DMS79 (cell line): ENCODE data around the gene CDHR2.
"Not testable (repeated sequence)": the region's sequence is repeated elsewhere in the genome, so short reads cannot be mapped to it uniquely, and the experiment has no call there.

Experiments
- DNase-seq: peaks from one replicate; lab custom pipeline; 2025; lab: John Stamatoyannopoulos, UW

Gene CDHR2

DNA sequence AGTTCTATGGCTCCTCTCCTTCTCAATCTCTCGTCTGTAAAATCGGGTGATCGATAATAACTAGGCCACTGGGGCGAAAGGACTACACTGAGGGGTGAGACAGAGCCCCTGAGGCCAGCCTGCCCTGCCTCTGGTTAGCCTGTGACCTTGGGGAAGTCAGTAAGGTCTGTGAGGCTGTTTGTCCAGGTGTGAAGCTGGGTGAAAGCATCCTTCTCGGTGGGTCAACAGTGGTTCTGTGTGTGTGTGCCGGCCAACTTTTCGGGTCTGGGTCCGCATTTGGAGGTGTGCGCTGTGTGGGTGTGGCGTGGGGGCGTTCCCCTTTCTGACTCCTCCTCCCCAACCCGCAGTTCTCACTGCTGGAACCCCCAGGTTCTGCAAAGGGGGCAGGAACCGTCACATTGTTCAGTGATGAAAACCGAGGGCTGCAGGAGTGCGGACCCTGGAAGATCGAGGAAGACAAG lies 7.0 kb upstream of the CDHR2 start:
- DNase-seq, result no peak

DNA sequence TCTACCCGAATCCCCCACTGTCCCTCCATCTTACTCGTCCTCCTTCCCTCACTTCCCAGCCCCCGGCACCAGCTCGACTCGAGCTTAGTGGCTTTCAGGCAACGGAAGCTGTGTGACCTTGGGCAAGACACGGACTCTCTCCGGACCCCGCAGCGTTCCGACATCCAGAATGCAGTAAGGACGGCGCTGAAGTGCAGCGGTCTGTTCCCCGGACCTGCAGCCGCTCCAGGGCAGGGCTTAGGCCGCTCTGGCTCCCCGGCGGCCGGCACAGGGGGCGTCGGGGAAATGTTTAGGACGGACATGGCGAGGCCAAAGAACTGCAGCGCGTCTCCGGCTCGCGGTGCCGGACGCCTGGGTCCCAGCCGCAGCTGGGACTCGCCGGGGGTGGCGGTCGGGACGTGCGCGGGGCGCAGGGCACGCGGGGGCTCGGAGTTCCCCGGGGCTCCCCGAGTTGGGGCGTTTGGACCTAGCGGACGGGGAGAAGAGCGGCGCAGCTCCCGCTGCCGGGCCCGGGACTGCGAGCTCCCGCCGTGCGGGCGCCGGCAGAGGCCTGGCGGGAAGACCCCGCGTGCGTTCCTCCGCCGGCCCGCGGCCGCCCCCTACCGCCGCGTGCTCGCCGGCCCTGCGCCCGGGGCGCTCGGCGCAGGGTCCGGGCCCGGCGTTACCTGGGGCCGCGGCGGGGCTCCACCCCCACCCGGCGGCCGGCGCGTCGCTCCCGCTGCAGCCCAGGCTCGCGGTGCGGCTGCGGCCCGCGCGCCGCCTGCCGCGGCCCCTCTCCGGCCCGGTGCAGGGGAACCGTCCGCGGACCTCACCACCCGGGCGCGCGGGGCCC lies 6.3 kb upstream of the CDHR2 start:
- DNase-seq, result no peak

DNA sequence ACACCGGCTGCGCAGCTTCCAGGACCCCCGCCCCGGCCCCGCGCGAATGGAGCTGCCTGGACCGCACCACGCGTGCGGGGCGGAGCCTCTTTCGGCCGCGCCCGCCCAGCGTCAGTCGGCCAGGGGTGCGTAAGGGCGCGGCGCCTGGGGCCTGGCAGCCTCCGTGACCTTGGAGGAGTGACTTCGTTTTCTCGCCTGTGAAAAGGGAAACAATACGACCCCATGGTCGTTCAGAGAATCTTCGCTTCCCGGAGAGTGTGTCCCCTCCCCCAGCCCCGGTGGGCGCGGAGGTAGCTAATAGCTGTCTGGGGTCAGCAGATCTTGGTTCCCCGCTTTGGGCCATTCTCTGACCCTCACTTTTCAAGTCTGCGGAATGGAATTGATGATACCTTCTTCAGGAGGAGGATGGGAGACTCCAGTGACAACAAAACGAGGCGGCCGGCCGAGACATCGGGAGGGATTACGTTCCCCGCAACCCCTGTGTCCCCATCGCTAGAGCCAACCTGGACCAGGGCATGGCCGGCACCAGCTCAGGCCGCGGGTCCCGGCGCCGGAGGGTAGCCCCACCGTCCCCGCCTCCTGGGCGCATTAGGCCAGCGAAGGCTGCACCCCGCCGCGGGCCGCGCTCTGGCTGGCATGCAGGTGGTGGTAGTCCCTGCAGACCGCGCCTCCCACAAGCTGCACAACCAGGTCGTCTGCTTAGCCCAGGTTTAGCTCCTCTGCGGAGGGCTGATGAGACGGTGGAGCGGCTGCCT lies 5.5 kb upstream of the CDHR2 start:
- peak; percentile 14 for DNase-seq

DNA sequence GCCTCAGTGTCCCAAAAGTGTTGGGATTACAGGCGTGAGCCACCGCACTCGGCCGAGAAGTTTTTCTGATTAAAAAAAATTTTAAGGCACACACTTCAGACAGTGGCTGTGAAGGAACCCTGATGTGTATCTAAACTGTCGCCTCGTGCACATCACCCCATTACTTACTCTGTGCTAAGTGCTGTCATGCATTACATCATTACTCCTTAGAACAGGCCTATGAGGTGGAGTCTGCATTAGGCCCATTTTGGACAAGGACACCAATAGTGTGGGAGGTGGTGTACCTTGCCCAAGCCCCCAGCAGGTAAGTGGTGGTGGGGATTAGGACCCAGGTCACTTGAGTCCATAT lies 3.8 kb upstream of the CDHR2 start:
- no peak for DNase-seq

DNA sequence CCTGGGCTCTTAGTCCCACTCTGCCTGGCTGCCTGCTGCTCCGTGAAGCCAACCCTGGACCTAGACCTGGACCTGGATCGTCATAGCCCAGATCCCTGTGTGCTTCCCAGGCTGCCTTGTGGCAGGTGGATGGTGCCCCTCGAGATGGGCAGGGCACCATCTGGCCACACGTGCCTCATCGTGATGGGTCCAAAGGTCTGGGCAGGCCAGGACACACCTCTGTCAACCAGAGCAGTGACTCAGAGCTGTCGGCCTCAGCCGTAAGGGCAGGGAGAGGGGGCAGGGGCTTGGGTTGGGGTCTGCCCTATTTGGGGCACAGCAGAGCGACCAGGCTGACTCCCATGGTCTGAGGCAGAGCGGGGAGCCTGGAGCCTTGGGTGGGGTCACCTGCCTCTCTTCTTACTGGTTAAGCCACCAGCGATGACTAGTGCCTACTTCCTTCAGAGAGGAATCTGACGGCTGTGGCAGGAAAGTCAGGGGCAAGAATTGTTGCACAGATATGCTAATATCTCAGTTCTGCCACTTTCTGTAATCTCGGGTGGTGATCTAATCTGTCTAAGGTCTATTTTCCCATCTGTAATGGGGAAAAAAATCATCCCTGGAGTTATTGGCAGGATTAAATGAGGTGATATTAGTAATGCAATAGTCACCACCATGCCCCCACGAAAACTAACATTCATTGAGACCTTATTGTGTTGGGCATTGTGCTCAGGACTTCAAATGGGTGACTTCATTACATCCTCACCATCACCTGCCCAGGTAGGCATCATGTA lies 3.2 kb upstream of the CDHR2 start:
- DNase-seq, result no peak

DNA sequence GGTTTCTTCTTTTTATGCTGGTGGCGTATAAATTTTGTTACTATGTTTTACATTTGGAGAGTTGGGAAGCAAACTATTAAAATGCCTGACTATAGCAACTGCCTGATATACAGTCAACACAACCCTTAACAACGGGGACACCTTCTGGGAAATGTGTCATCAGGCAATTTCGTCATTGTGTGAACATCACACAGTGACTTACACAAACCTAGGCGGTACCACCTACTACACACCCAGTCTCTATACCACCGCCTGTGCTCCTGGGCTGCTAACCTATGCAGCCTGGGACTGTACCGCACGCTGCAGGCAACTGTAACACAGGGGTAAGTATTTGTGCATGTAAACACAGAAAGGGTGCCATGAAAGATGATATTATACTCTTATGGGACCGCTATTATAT lies 1.3 kb upstream of the CDHR2 start:
- no peak for DNase-seq

DNA sequence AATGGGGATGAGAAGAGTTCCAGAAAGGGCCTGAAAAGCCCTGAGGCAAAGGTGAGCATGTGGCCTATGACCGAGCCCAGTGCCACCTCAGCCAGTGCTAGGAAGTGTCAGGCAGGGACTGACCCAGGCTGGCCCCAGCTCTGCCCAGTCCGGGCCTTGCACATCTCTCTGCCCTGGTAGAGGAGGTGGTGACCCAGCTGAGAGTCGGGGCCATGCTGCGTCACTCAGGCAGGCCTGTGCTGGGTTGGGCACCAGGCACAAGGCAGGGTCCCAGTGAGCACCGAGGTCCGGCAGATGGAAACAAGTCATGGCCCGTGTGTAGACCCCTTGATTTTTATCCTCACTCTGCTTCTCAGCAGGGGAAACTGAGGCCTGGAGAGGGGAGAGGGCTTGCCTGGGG lies 729 bp downstream of the CDHR2 start:
- no peak for DNase-seq

DNA sequence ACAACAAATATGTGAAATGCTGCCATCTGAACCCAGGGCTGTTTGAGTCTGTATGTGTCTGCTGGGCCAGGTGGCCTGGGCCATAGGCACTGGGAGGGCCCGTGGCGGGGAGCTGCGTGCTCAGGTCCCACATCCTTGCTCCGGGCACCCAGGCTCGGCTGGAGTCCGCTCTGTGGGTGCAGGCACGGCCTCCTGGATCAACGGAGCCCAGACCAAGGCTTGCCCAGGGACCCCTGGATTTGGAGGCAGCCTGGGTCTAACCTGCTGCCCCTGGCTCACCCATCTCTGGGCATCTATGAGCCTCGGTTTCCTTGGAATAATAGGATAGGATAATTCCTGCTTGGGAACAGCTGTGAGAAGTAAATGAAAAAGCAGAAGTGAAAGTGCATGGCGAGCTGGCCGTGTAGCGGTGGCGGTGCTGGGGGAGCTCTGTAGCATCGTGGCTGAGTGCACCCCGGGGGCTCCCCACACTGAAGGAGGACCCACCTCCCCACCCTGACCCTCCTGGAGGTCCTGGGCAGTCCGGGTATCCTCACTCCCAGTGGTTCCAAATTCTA lies 1.2 kb downstream of the CDHR2 start:
- no peak for DNase-seq

DNA sequence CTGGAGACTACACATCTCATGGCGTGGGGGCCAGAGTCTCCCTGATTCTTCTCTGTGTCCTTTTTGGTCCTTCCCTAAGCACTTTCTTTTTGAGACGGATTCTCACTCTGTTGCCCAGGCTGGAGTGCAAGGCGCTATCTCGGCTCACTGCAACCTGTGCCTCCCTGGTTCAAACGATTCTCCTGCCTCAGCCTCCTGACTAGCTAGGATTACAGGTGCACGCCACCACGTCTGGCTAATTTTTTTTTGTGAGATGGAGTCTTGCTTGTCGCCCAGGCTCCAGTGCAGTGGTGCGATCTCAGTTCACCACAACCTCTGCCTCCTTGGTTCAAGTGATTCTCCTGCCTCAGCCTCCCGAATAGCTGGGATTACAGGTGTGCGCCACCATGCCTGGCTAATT lies 1.8 kb downstream of the CDHR2 start:
- not testable (repeated sequence) for DNase-seq

DNA sequence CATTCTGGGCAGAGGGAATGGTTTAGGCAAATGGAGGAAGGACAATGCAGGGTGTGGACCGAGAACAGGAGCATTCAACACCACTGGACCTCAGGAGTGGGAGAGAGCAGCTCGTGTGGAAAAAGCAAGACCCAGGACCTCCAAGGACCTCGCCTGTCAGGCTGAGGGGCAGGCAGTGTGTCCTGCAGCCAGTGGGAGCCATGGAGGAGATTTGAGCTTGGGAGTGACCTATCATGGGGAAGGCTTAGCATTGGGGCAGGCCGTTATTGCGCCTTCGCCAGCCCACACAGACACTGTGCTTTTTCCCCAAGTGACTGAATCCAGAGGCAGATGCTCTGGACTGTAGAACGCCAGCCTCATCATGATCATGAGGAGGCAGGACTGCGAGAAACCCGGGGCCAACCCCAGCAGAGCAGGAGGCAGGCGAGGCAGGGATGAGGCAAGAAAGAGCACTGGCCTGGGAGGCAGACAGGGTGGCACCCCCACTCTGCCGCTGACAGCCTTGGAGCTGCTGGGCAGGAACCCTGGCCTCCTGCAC lies 3.3 kb downstream of the CDHR2 start:
- DNase-seq, result no peak

DNA sequence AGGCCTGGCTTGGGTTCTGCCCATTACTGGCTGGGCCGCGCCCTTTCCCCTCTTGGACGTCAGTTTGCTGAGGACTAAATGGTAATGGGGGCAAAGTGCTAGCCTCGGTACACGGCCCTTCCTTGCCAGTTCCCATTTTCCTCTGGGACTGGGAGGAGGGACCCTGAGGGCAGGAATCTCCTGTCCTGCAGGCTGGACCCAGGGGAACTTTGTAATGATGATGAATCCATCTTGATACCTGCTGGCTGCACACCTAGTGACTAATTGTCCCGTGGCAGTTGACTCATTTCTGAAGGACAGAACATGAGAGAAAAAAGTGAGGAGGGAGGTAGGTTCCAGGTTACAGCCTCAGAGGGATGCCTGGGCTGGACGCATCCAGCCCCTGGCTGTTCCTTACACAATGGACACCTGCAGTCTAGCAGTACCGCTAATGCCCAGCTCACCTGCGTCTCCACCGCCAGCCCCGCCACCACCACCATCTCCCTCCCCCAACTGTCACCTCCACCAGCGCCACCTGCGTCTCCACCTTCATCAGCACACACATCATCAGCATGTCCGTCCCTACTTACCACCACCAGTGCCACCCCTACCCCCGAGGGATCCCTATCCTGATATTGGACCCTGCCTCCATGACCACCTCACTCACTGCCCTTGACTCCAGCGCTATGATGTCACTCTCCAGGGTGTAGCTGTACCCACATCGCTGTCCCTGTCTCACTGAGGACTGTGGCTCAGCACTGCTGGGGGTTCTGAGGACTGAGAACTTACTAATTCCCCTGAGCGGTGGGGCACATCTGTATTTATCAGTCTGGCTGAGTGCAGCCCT lies 4.3 kb downstream of the CDHR2 start:
- no peak for DNase-seq

DNA sequence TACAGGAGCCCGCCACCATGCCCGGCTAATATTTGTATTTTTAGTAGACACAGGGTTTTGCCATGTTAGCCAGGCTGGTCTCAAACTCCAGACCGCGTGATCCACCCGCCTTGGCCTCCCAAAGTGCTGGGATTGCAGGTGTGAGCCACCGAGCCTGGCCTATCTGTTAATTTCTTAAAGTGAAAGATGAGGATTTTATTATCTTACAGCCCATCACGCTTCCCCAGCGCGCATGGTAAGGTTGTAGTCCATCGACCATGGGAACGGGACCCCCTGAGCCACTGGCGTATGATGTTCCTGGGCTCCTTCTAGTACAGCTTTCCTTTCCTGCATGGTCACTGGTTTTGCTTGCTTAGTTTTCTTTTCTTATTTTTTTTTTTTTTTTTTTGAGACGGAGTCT lies 8.7 kb downstream of the CDHR2 start:
- no peak for DNase-seq

DNA sequence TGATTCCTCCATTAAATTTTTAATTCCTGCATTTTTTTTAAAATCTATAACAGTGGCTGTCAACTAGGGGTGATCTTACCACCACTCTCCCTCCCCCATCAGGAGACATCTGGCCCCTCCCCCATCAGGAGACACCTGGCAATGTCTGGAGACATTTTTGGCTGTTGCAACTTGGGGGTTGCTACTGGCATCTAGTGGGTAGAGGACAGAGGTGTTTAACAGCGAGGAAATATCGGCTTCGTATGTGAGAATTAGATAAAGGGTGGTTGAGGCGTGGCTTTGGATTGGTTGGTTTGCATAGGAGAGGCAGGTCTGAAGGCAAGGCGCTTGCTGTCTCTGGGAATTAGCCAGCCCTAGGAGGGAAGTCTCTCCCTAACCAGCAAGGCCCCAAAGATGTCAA lies 10.5 kb downstream of the CDHR2 start:
- DNase-seq, result no peak

DNA sequence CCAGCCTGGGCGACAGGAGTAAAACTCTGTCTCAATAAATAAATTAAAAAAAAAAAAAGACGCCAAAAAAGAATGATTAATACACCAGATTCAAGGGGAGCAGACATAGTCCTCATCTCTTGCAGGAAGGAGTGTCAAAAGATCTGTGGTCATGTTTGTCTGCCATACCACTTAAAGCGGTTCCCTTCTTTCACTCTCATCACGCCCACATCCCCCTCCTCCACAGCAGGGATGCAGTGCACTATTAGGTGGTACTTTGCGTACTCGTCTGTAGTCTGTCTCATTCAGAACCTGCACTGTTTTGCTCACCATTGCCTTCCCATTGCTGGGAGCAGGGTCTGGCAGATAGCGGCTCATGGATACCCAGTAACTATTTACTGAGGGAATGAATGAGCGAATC lies 11.2 kb downstream of the CDHR2 start:
- no peak for DNase-seq

DNA sequence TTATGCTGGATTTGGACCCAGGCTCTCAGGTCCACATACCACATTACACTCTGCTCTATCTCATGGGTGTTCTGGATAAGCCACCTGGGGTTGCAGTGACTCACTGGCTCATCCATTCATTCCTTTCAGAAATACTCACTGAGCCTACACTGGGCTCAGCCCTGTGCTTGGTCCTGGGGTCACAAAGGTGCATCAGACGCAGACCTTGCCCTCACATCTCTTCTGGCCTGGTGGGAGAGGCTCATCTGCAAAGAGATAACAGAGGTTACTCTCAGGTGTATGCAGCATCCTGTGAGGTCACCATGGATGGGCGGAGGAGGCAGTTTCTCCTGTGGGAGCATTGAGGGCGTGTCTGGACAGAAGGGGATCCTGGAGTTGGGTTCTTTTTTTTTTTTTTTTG lies 12.1 kb downstream of the CDHR2 start:
- no peak for DNase-seq

DNA sequence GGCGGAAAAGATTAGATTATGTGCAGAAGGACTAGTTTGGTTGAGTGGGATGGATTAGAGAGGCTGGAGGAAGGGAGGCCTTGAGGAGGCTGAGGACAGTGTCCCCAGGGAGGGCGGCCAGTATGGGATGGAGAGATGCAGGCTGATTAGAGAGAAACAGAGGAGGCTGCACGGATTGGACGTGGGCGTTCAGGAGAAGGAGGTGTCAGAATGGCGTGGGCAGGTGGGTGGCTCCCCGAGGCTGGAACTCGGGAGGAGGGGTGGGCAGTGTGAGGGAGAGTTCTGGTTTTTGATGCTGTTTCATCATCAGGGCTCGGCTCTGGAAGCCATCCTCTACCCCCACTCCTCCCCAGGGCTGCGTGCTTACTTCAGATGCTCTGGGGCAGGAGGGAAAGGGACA lies 13.0 kb downstream of the CDHR2 start:
- DNase-seq, result no peak

DNA sequence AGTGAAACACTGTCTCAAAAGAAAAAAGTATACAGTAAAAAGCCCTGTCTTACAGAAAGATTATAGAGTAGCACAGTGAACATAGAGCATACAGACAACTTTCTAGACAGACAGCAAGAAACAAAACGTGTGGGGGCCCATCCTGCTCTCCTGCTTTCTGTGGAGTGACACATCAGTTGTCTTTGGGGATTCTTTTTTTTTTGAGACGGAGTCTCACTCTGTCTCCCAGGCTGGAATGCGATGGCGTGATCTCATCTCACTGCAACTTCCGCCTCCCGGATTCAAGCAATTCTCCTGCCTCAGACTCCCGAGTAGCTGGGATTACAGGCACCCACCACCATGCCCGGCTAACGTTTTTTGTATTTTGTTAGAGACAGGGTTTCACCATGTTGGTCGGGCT lies 14.9 kb downstream of the CDHR2 start:
- DNase-seq, result no peak

DNA sequence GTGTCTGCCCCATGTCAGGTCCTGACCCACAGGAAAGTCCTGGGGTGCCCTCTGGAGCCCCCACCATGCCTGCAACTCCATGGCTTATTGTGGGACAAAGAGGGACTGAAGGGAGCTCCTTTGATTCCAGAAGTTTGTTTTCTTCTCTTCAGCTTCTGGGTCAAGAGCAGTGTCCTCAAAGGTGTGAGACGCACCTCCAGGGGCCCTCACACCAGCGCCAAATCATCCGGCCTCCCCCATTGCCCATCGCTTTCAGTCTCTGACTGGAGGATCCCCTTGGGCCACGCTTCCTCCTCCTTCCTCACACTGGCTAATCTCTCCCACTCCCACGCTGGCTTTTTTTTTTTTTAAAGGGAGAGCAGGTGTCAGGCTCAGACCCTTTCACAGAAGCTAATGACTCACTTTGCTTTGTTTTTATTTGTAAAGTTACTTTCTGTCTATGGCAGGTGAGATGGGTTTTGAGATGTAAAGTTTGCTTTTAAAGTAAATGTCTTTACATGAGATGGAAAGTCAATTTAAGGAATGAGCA lies 16.7 kb downstream of the CDHR2 start:
- DNase-seq, result no peak

DNA sequence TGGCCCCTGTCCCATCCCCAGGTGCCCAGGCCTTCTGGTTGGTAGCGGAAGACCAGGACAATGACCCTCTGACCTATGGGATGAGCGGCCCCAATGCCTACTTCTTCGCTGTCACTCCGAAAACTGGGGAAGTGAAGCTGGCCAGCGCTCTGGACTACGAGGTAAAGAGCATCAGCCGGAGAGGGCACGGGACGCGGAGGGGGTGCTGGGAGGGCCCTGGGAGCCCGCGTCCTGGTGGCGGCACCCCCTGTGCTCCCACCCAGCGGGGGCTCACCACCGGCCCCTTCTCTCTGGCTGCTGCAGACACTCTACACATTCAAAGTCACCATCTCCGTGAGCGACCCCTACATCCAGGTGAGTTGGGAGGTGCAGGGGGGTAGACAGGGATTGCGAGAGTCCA lies 19.5 kb downstream of the CDHR2 start:
- no peak for DNase-seq

DNA sequence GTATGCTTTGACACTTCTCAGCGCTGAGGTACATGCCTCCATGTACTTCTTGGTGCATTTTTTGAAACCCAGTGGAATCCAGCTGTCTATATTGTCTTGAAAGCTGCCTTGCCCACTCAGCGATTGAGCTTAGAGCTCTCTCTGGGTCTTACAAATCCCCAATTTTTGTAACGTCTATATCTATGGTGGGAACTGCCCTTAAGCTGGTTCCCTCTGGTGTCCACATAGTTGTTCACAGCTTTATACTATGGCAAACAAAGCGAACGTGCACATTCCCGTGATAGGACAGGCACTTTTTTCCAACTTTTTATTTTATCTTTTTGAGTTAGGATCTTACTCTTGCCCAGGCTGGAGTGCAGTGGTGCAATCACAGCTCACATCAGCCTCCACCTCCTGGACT lies 20.9 kb downstream of the CDHR2 start:
- no peak for DNase-seq
